Neutrophil (primary cell): ENCODE measurements around the gene CDH26.
A peak's percentile ranks its signal among the peaks of the same experiment; 100 is the strongest.

Source experiments
- H3K27ac ChIP-seq: fragments of 200-600 bp; sonication (generic); 2 replicates; pipeline ENCODE4 v1.5.1; 2016; ENCODE audit warnings: mild to moderate bottlenecking, moderate library complexity
- H3K27me3 ChIP-seq: fragments of 200-600 bp; sonication (generic); 2 replicates; pipeline ENCODE4 v1.6.0; 2016; ENCODE audit warnings: mild to moderate bottlenecking
- H3K36me3 ChIP-seq: fragments of 200-600 bp; sonication (generic); 2 replicates; pipeline ENCODE4 v1.5.1; 2017
- H3K4me1 ChIP-seq, 2 experiments: fragments of 200-600 bp in 1 of 2; sonication (generic) in 1 of 2; 1 replicate in 1 of 2; 2 replicates in 1 of 2; pipeline versions ENCODE4 v1.5.1 to v1.6.1; 2013 to 2016; ENCODE audit warnings: low read depth in 1 of 2, low read length in 1 of 2, mild to moderate bottlenecking in 1 of 2, moderate library complexity in 1 of 2; ENCODE audit not compliant: control insufficient read depth in 1 of 2, insufficient read depth in 1 of 2
- H3K4me3 ChIP-seq, 2 experiments: fragments of 200-600 bp in 1 of 2; sonication (generic) in 1 of 2; 1 replicate in 1 of 2; 2 replicates in 1 of 2; pipeline ENCODE4 v1.5.1; 2013 to 2016; ENCODE audit warnings: low read depth in 1 of 2, low read length in 1 of 2, mild to moderate bottlenecking in 1 of 2, moderate library complexity in 1 of 2
- H3K9me3 ChIP-seq: fragments of 200-600 bp; sonication (generic); 2 replicates; pipeline ENCODE4 v1.5.1; 2016
- TF ChIP-seq, protein P1 (sequence below): fragments of 200-600 bp; sonication (generic); IDR thresholded peaks from 2 replicates; pipeline ENCODE4 v1.5.1; 2016; ENCODE audit warnings: antibody characterized with exemption

The CDH26 gene

GRCh38 chr20:59976156-59976782 is 18.0 kb downstream of the CDH26 start:
- H3K4me1 ChIP-seq, result peaks cover 23 to 26% of the 10 kb centered on the region in 2 experiments
- TF ChIP-seq, protein P1, sequence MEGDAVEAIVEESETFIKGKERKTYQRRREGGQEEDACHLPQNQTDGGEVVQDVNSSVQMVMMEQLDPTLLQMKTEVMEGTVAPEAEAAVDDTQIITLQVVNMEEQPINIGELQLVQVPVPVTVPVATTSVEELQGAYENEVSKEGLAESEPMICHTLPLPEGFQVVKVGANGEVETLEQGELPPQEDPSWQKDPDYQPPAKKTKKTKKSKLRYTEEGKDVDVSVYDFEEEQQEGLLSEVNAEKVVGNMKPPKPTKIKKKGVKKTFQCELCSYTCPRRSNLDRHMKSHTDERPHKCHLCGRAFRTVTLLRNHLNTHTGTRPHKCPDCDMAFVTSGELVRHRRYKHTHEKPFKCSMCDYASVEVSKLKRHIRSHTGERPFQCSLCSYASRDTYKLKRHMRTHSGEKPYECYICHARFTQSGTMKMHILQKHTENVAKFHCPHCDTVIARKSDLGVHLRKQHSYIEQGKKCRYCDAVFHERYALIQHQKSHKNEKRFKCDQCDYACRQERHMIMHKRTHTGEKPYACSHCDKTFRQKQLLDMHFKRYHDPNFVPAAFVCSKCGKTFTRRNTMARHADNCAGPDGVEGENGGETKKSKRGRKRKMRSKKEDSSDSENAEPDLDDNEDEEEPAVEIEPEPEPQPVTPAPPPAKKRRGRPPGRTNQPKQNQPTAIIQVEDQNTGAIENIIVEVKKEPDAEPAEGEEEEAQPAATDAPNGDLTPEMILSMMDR, result no peak
- H3K9me3 ChIP-seq, result no peaks in the 10 kb centered on the region
- no peaks in the 10 kb centered on the region for H3K27me3 ChIP-seq
- no peak overlapping the region for H3K4me3 ChIP-seq
- no peak overlapping the region for H3K27ac ChIP-seq
- no peaks in the 10 kb centered on the region for H3K36me3 ChIP-seq

GRCh38 chr20:59977086-59977485 is 18.9 kb downstream of the CDH26 start:
- H3K36me3 ChIP-seq, result no peaks in the 10 kb centered on the region
- H3K27ac ChIP-seq, result no peak overlapping the region
- no peaks in the 10 kb centered on the region for H3K27me3 ChIP-seq

GRCh38 chr20:59983076-59983475 is 24.9 kb downstream of the CDH26 start:
- peaks cover 33 to 51% of the 10 kb centered on the region in 2 experiments for H3K4me1 ChIP-seq
- H3K27me3 ChIP-seq, result no peaks in the 10 kb centered on the region
- H3K9me3 ChIP-seq, result no peaks in the 10 kb centered on the region
- no peaks in the 10 kb centered on the region for H3K36me3 ChIP-seq
- no peak overlapping the region for H3K27ac ChIP-seq
- TF ChIP-seq, protein P1, result no peak
- H3K4me3 ChIP-seq, result no peak overlapping the region

More at GRCh38 chr20:59977086-59977485, 18.9 kb downstream of the CDH26 start:
- H3K9me3 ChIP-seq, result no peaks in the 10 kb centered on the region
- peaks cover 15 to 18% of the 10 kb centered on the region in 2 experiments for H3K4me1 ChIP-seq
- H3K4me3 ChIP-seq, result no peak overlapping the region
- TF ChIP-seq, protein P1, result no peak

GRCh38 chr20:59984541-59984940 is 26.3 kb downstream of the CDH26 start:
- peak overlapping the region; percentile 4 to 33 for H3K4me3 ChIP-seq
- H3K9me3 ChIP-seq, result no peaks in the 10 kb centered on the region
- H3K27ac ChIP-seq, result peak overlapping the region; percentile 90
- H3K4me1 ChIP-seq, result peaks cover 42 to 61% of the 10 kb centered on the region in 2 experiments
- H3K27me3 ChIP-seq, result no peaks in the 10 kb centered on the region
- no peaks in the 10 kb centered on the region for H3K36me3 ChIP-seq
- TF ChIP-seq, protein P1, result no peak

DNA sequence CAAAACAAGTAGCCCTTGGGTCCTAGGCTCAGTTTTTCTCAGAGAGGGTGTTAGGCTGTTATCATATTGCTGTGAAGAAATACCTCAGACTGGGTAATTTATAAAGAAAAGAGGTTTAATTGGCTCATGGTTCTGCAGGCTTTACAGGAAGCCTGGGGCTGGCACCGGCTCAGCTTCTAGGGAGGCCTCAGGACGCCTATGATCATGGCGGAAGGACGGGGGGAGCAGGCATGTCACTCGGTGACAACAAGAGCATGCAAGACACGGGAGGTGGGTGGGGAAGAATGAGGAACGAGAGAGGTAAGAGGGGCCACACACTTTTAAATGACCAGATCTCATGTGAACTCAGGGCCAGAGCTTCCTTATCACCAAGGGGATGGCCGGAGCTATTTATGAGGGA is 26.9 kb downstream of the CDH26 start:
- no peaks in the 10 kb centered on the region for H3K27me3 ChIP-seq
- H3K36me3 ChIP-seq, result no peaks in the 10 kb centered on the region
- peaks cover 42 to 61% of the 10 kb centered on the region in 2 experiments for H3K4me1 ChIP-seq
- H3K9me3 ChIP-seq, result no peaks in the 10 kb centered on the region
- peak overlapping the region; percentile 90 for H3K27ac ChIP-seq
- peak overlapping the region in 1 of 2 experiments; percentile 33 for H3K4me3 ChIP-seq
- TF ChIP-seq, protein P1, result no peak
